Left lung (tissue), 10 donors: Measurements from ENCODE around the gene NRARP. TPM values are rescaled to one million over a fixed set of nuclear protein-coding genes. Genes with fewer than 3 reads are reported as not detected.

Experiments
- ATAC-seq: fragments of 200-7000 bp; cut with Tn5 transposase; one replicate; pipeline ENCODE4 v1.9.1; 2020; ENCODE audit warnings: moderate library complexity
- DNase-seq, 4 donors: peaks; one replicate each; pipeline ENCODE4 v3.0.0-alpha.2; 2013 to 2020
- H3K27ac ChIP-seq, 2 donors: fragments of 200-600 bp; sonication (generic) in 1 of 2; one replicate each; pipeline versions ENCODE4 v1.5.0 to v1.8.0; 2020 to 2021
- H3K27me3 ChIP-seq, 2 donors: fragments of 200-600 bp; sonication (generic) in 1 of 2; one replicate each; pipeline versions ENCODE4 v1.5.0 to v1.8.0; 2020 to 2021
- H3K36me3 ChIP-seq, 2 donors: fragments of 200-600 bp; sonication (generic) in 1 of 2; one replicate each; pipeline versions ENCODE4 v1.5.0 to v1.8.0; 2020 to 2021
- H3K4me1 ChIP-seq, 2 donors: fragments of 200-600 bp; one replicate each; pipeline ENCODE4 v1.8.0; 2021
- H3K4me3 ChIP-seq, 2 donors: fragments of 200-600 bp; sonication (generic) in 1 of 2; one replicate each; pipeline versions ENCODE4 v1.5.0 to v1.8.0; 2020 to 2021; ENCODE audit warnings: mild to moderate bottlenecking in 1 of 2
- H3K9me3 ChIP-seq, 2 donors: fragments of 200-600 bp; sonication (generic) in 1 of 2; one replicate each; pipeline versions ENCODE4 v1.5.0 to v1.8.0; 2020 to 2021
- intact Hi-C, 2 donors: fragments of 100-400 bp; cut with DNase I; formaldehyde crosslinking; loops; one replicate each; pipeline versions ENCODE4 v1.11.2 to v1.14.2; 2022
- polyA plus RNA-seq, 6 donors: library from polyadenylated mRNA; unstranded; fragments of 120-200 nt; gene quantifications; one replicate each; pipeline ENCODE4 v1.2.1, GENCODE V29; 2013; ENCODE audit not compliant: insufficient read length in 6 of 6
- total RNA-seq, 2 donors: library from RNA; stranded (reverse); fragmentation: NEBNext Ultra II Directional; extraction: Animal tissue kit (Norgen Biotek cat#: 25700); gene quantifications; one replicate each; pipeline ENCODE4 v1.2.1, GENCODE V29; 2021
- TF ChIP-seq, protein P1 (sequence below), 2 donors: fragments of 200-600 bp; sonication (generic) in 1 of 2; IDR thresholded peaks; one replicate each; pipeline versions ENCODE4 v1.5.0 to v1.8.0; 2021; ENCODE audit warnings: antibody characterized with exemption in 2 of 2
- donor health status: DM: no; HTN: yes; CAD: no.
- donor health status: DM: no; HTN: no; CAD: no.

The NRARP gene
- total and polyA plus RNA-seq, 8 donors, result 7.0 to 15.2 (median 9.7) TPM

- peaks cover 0 to 48% of the 10 kb centered on the region in 2 donors for H3K36me3 ChIP-seq
- ATAC-seq (peak; percentile 86), DNase-seq (peak; percentile 47 to 98 (median 88))
- H3K27ac ChIP-seq, result peak within 1 kb of the TSS; percentile 93 to 96
- H3K27me3 ChIP-seq, result no peaks in the 10 kb centered on the region
- TF ChIP-seq, protein P1, sequence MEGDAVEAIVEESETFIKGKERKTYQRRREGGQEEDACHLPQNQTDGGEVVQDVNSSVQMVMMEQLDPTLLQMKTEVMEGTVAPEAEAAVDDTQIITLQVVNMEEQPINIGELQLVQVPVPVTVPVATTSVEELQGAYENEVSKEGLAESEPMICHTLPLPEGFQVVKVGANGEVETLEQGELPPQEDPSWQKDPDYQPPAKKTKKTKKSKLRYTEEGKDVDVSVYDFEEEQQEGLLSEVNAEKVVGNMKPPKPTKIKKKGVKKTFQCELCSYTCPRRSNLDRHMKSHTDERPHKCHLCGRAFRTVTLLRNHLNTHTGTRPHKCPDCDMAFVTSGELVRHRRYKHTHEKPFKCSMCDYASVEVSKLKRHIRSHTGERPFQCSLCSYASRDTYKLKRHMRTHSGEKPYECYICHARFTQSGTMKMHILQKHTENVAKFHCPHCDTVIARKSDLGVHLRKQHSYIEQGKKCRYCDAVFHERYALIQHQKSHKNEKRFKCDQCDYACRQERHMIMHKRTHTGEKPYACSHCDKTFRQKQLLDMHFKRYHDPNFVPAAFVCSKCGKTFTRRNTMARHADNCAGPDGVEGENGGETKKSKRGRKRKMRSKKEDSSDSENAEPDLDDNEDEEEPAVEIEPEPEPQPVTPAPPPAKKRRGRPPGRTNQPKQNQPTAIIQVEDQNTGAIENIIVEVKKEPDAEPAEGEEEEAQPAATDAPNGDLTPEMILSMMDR (IDR thresholded peaks at IDR 0.05), result peak; percentile 16 to 31
- peaks cover 18 to 67% of the 10 kb centered on the region in 2 donors for H3K4me1 ChIP-seq
- peak within 1 kb of the TSS; percentile 59 to 87 for H3K4me3 ChIP-seq
- intact Hi-C loops, result no loop called here
- H3K9me3 ChIP-seq, result no peaks in the 10 kb centered on the region
Measured at GRCh38 chr9:137277329-137278041, 24.6 kb downstream of the NRARP start, which contains the start of gene TOR4A. TSS of gene TOR4A (plus strand) at chr9:137277726. CDS start at chr9:137278690, 964 bp downstream.

GRCh38 chr9:137276473-137277328, 25.4 kb downstream of the NRARP start:
- Histone ChIP-seq H3K27me3 (no peaks in the 10 kb centered on the region), H3K4me3 (peak overlapping the region; percentile 59 to 87), H3K27ac (peak overlapping the region; percentile 93 to 96), H3K9me3 (no peaks in the 10 kb centered on the region), H3K36me3 (peaks cover 0 to 47% of the 10 kb centered on the region in 2 donors), H3K4me1 (peaks cover 18 to 61% of the 10 kb centered on the region in 2 donors)
- intact Hi-C loops, result no loop called here
- peak; percentile 64 for ATAC-seq
- TF ChIP-seq, protein P1 (IDR thresholded peaks at IDR 0.05), result no peak
- peak; percentile 83 to 93 (median 87) for DNase-seq

GRCh38 chr9:137275588-137276472, 26.2 kb downstream of the NRARP start:
- H3K4me1 ChIP-seq, result peaks cover 18 to 57% of the 10 kb centered on the region in 2 donors
- peak overlapping the region; percentile 93 to 96 for H3K27ac ChIP-seq
- intact Hi-C loops, result no loop called here
- H3K4me3 ChIP-seq, result peak overlapping the region in 1 of 2 donors; percentile 87
- ATAC-seq, result no peak
- H3K9me3 ChIP-seq, result no peaks in the 10 kb centered on the region
- DNase-seq, result peak in 1 of 4 donors; percentile 65
- H3K27me3 ChIP-seq, result no peaks in the 10 kb centered on the region
- TF ChIP-seq, protein P1 (IDR thresholded peaks at IDR 0.05), result no peak
- peaks cover 0 to 43% of the 10 kb centered on the region in 2 donors for H3K36me3 ChIP-seq

- H3K9me3 ChIP-seq, result no peaks in the 10 kb centered on the region
- H3K4me3 ChIP-seq, result no peak overlapping the region
- intact Hi-C loops, result no loop called here
- TF ChIP-seq, protein P1 (IDR thresholded peaks at IDR 0.05), result no peak
- no peaks in the 10 kb centered on the region for H3K27me3 ChIP-seq
- H3K36me3 ChIP-seq, result peaks cover 0 to 43% of the 10 kb centered on the region in 2 donors
- DNase-seq (peak in 1 of 4 donors; percentile 50), ATAC-seq (no peak)
- H3K27ac ChIP-seq, result peak overlapping the region; percentile 39 to 93
- H3K4me1 ChIP-seq, result peaks cover 18 to 57% of the 10 kb centered on the region in 2 donors
Measured at GRCh38 chr9:137275203-137275587, 26.9 kb downstream of the NRARP start.
